Loucy (cell line): ENCODE measurements around the gene ERH.

Source experiments
- CTCF ChIP-seq: fragments of 200-600 bp; sonication (generic); conservative IDR thresholded peaks from 2 replicates; pipeline ENCODE4 v1.5.1; 2014; ENCODE audit warnings: mild to moderate bottlenecking, antibody characterized with exemption, low read length
- EZH2phosphoT487 ChIP-seq: fragments of 200-600 bp; IDR thresholded peaks from 2 replicates; pipeline ENCODE4 v1.6.1; 2018; ENCODE audit warnings: antibody characterized with exemption, mild to moderate bottlenecking, moderate library complexity, borderline replicate concordance

GRCh38 chr14:69350892-69351291 is 47.2 kb downstream of the ERH start:
- no peak; the same call in 1 of the 2 replicates for TF ChIP-seq CTCF
- no peak for TF ChIP-seq EZH2phosphoT487
